Measurements from ENCODE around the gene ANGPTL5.
"Not testable (repeated sequence)": the region's sequence is repeated elsewhere in the genome, so short reads cannot be mapped to it uniquely, and the experiment has no call there.

ANGPTL5 gene

GRCh38 chr11:101866619-101867491 lies 49.5 kb downstream of the ANGPTL5 start:
- TF ChIP-seq CTCF (IDR thresholded peaks at IDR 0.05) = no peak
- DNase-seq (ENCODE audit: low spot score) = no peak
- H3K4me3 ChIP-seq = no peak overlapping the region
- no peak overlapping the region for H3K27ac ChIP-seq

- Histone ChIP-seq H3K4me3 (no peak overlapping the region), H3K27ac (no peak overlapping the region)
- DNase-seq (ENCODE audit: low spot score) = no peak
- no peak for TF ChIP-seq CTCF (IDR thresholded peaks at IDR 0.05)
Measured at GRCh38 chr11:101864098-101864497, 52.2 kb downstream of the ANGPTL5 start.

GRCh38 chr11:101863361-101863760 lies 53.0 kb downstream of the ANGPTL5 start:
- no peak for TF ChIP-seq CTCF (IDR thresholded peaks at IDR 0.05)
- no peak overlapping the region for H3K4me3 ChIP-seq
- DNase-seq (ENCODE audit: low spot score) = no peak
- H3K27ac ChIP-seq = no peak overlapping the region

- Histone ChIP-seq H3K27ac (no peak overlapping the region), H3K4me3 (no peak overlapping the region)
- peak; percentile 26 for TF ChIP-seq CTCF (IDR thresholded peaks at IDR 0.05)
- no peak for DNase-seq (ENCODE audit: low spot score)
Measured at GRCh38 chr11:101862391-101863233, 53.7 kb downstream of the ANGPTL5 start.

- DNase-seq (ENCODE audit: low spot score) = no peak
- H3K4me3 ChIP-seq = no peak overlapping the region
- no peak overlapping the region for H3K27ac ChIP-seq
- peak; percentile 68 for TF ChIP-seq CTCF (IDR thresholded peaks at IDR 0.05)
Measured at GRCh38 chr11:101860696-101861427, 55.5 kb downstream of the ANGPTL5 start.

GRCh38 chr11:101852260-101852659 lies 64.1 kb downstream of the ANGPTL5 start:
- not testable (repeated sequence) for DNase-seq (ENCODE audit: low spot score); H3K4me3 ChIP-seq; H3K27ac ChIP-seq

- DNase-seq (ENCODE audit: low spot score) = no peak
- H3K4me3 ChIP-seq = no peak overlapping the region
- H3K27ac ChIP-seq = no peak overlapping the region
- no peak for TF ChIP-seq CTCF (IDR thresholded peaks at IDR 0.05)
Measured at GRCh38 chr11:101848262-101848661, 68.1 kb downstream of the ANGPTL5 start.
